GM10847 (cell line): ENCODE measurements around the gene TGFBR1.

ENCODE experiments used
- POLR2A ChIP-seq: IDR thresholded peaks from 2 replicates; pipeline ENCODE4 v1.6.1; 2011; ENCODE audit not compliant: insufficient read length; ENCODE audit errors: extremely low read depth

Gene TGFBR1

DNA sequence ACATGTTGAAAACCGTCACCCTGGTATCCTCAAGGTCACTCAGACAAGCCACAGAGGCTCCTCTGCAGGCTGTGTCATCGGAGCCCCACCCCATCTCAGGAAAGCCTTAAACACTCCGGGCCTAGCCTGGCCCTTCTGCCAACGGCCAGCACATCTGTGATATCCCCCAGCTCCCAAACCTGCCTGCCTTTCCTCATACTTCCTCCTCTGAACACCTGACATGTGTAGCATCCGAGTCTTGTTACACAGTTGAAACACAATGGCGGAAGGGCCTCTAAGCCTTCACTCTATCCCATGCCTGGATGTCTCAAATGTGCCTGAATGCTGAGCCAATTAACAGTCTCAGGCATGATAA lies 32.9 kb upstream of the TGFBR1 start:
- no peak for TF ChIP-seq POLR2A

DNA sequence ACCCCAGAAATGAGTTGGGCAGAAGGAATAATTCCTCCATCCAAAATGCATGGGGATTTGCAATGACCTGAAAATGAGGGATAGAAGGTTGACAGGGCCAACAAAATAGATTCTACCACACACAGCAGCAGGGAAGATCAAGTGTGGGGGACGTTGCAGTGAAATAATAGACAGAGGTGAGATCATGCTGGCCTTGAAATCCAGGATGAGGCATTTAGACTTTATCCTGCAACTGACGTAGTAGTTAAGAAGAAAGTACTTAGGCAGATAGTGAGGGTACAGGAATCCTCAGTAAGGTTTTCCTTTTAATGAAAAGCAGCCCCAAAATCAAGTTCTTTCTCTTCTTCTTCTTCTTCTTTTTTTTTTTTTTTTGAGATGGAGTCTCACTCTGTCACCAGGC lies 31.6 kb upstream of the TGFBR1 start:
- no peak for TF ChIP-seq POLR2A

- no peak for TF ChIP-seq POLR2A
Measured at GRCh38 chr9:99073985-99074901, 30.7 kb upstream of the TGFBR1 start.

GRCh38 chr9:99074902-99075245 lies 30.0 kb upstream of the TGFBR1 start:
- TF ChIP-seq POLR2A = no peak

DNA sequence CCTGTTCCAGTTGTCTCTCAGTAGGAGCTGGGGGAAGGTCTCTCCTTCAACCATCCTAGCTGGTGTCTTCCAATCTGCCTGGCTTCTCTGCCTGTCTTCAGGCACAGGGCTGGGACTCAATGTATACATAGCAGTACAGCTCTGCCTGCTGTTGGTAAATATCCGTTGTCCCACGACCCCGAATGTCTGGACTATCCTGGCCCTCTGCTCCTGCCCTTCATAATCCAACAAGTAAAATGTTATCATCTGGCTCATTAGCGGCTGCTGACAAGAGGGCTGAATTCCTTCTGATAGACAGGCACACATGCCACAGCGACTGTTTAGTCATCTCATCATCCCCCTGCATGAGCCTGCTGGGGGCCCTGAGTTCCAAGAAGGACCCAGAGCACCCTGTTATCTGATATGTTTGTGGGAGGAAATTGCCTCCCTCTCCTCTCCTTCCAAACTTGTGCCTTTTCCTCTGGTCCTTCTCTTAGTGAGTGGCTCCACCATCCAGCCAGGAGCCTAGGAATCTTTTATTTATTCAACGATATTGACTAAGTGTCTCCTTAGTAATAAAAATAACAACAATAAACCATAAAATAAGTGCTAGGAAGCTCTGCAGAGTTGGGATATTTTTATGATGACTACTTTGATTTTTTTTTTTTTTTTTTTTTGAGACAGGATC lies 29.5 kb upstream of the TGFBR1 start:
- TF ChIP-seq POLR2A = no peak

DNA sequence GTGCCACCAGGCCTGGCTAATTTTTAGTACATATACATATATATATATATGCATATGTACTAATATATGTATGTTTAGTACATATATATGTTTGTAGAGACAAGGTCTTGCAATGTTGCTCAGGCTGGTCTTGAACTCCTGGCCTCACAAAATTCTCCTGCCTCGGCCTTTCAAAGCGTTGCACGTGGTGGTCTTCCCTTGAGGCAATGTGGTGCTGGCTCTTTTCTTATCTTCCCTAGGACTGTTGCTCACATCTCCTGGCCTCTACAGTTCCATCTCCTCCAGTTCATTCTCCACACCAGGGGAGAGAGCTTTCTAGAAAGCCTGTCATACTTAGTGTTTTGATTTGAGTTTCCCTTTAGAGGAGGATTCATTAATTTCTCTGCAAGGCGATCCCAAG lies 28.9 kb upstream of the TGFBR1 start:
- TF ChIP-seq POLR2A = no peak

DNA sequence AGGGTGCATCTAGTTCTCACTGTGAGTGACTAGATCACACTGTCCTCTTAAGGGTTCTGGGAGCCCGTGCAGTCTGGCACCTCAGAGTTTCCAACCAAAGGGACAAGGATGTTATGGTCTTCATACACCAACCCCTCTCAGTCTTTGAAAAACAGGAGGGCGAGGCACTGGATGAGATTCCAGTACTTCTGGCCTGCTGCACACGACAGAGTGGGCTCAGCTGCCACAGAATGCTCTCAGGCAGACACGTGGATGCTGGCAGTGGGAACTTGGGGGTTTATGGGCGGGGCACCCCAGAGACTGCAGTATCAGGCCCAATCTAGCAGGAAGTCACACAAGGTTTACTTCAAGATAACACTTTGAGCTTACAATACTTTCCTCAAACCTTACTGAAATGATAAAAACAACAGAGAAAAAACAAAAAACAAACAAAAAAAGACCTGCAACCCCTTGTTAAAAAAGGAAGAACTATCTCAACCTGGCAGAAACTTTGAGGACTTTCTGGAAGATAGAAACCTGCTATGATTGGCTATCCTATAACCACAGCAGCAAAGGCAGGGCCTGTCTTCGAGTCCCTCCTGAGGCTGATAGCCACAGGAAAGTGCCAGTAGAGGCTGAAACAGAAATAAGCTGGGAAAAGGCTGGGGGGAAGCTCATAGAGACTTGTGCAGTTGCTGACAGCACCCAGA lies 28.3 kb upstream of the TGFBR1 start:
- TF ChIP-seq POLR2A = no peak

- TF ChIP-seq POLR2A = no peak
Measured at GRCh38 chr9:99078717-99079116, 26.2 kb upstream of the TGFBR1 start.

DNA sequence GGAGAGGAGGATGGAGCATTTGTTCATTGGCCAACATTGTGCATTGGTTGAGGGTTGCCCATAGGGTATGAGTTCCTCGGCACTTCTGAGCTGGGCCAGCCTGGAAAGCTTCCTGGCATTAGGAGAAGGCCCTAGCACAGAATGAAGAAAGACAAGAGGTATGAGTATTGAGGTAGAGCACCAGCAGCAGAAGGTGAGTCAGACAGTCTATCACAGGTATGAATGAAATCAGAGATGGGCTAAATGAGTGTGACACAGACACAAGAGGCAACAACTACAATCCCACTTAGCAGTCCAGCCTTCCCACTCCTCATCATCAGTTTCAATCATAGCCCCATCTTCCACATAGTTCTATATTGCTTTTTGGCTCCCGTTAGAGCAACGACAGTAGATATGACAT lies 25.4 kb upstream of the TGFBR1 start:
- TF ChIP-seq POLR2A = no peak

DNA sequence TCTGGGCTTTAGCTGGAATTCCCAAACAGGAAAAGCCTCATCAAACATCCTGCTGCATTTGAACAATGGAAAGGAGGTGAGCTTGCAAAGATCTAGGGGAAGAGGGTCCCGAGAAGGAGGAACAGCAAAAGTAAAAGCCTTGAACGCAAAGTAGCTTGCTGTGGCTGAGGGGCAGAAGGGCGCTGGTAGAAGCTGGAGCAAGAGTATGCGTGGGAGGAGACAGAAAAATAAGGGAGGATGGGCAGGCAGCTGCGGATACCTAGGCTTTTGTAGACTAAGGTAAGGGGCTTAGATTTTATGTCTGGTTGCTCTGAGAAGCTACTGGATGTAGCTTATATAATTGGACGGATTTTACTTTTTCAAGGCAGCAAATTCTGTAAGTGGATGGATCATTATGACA lies 21.9 kb upstream of the TGFBR1 start:
- no peak for TF ChIP-seq POLR2A

DNA sequence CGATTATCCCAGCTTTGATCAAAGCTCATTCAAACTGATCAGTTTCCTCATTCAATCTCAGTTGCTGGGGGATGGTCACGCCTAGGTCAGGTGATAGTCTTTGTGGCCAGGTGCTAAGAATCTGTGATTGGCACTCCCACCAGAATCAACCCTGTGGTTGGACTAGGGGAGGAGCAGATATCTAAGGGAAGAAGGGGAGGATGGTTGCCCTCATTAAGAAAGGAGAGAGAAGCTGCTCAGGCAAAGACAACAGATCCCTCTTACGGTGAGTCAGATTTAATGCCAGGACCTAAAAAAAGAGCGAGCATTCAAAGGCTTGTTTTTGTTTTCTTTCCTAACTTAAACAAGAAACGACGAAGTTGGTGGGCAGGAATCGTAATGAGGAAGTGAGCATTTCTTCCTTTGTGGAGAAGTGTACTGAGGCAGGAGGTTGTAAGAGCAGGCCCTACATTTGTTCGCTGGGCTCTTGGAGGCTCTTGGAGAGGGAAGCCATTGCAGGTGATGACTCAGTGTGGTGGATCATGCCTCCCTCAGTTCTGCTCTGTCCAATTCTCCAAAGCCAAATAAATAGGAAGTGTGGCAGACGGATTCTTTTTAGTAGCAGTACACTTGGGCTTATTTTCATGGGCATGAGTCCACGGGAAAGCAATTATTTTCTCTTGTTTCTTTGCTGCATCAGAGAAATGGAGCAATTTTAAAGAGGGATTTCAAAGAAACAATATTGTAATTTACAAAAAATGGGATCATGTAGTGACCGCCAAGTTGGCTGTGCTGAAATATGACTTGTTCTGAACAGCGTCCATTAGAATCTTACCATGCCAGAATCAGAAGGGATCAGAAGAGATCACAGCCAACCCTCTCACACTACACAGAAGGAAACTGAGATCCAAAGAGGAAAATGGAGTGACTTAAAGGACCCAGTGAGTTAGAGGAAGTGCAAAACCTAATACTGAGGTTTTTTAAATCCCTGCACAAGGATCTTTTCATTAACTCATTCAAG lies 18.7 kb upstream of the TGFBR1 start:
- no peak for TF ChIP-seq POLR2A

DNA sequence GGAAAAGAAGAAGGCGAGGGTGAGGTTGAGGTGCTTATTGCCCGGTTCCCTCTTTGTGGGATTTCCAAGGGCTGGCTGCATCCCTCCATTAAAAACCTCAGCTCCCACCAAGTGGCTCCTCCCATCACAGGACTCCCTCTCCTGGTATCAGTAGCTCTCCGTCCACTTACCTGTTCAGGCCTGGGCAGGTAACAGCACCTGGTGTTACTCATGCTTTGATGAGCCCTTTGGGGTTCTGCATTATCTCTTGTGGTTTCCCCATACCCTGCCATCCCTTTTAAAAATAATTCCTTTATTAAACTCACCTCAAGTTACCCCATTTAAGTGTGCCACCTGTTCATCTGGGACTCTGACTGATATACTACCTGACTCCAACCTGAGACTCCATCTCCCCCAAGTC lies 17.5 kb upstream of the TGFBR1 start:
- no peak for TF ChIP-seq POLR2A

GRCh38 chr9:99090336-99091130 lies 14.4 kb upstream of the TGFBR1 start:
- TF ChIP-seq POLR2A = no peak
